IMR-90 (cell line): ENCODE data around the gene SWI5. TPM values are rescaled to one million over a fixed set of nuclear protein-coding genes. Genes with fewer than 3 reads are reported as not detected.

ENCODE experiments used
- ATAC-seq: fragments of 200-7000 bp; cut with Tn5 transposase; 2 replicates; pipeline ENCODE4 v1.9.1; 2020; ENCODE audit warnings: low read depth, mild to moderate bottlenecking, moderate library complexity
- BruUV-seq: library from RNA; stranded (reverse); fragments of 400-500 nt; replicated peaks from 2 replicates; lab custom pipeline; 2021; lab: Mats Ljungman, UMichigan
- CTCF ChIA-PET: fragments of 300-600 bp; formaldehyde crosslinking; extraction: SDS; loops from one replicate; lab custom pipeline; 2021; ENCODE audit warnings: antibody characterized with exemption; lab: Yijun Ruan, JAX
- POLR2A ChIA-PET: fragments of 300-600 bp; sonication (Branson Sonifier 250); formaldehyde crosslinking; loops from one replicate; lab custom pipeline; 2022; ENCODE audit warnings: antibody characterized with exemption; ENCODE audit not compliant: unreplicated experiment; lab: Charles Lee
- DNase-seq: peaks from one replicate; pipeline ENCODE4 v3.0.0; 2013
- H2AFZ ChIP-seq: replicated peaks from 2 replicates; pipeline ENCODE3; 2013; ENCODE audit warnings: low read length, mild to moderate bottlenecking; ENCODE audit not compliant: poor library complexity
- H2AK5ac ChIP-seq: 2 replicates; pipeline ENCODE4 v1.6.1; 2013; ENCODE audit warnings: low read depth, low read length, inconsistent platforms
- H2AK9ac ChIP-seq: replicated peaks from 2 replicates; pipeline ENCODE3; 2013; ENCODE audit warnings: mild to moderate bottlenecking, low read depth, low read length, moderate library complexity; ENCODE audit not compliant: poor library complexity
- H2BK120ac ChIP-seq: 2 replicates; pipeline ENCODE4 v1.6.1; 2013; ENCODE audit warnings: low read depth, low read length, inconsistent platforms
- H2BK15ac ChIP-seq: 3 replicates; pipeline ENCODE4 v1.6.1; 2013; ENCODE audit warnings: low read depth, low read length, inconsistent platforms
- H2BK20ac ChIP-seq: 2 replicates; pipeline ENCODE4 v1.6.1; 2013; ENCODE audit warnings: low read depth, mild to moderate bottlenecking, inconsistent platforms, low read length, moderate library complexity
- H2BK5ac ChIP-seq: 2 replicates; pipeline ENCODE4 v1.6.1; 2013; ENCODE audit warnings: mild to moderate bottlenecking, low read depth, low read length, inconsistent platforms; ENCODE audit not compliant: poor library complexity, severe bottlenecking
- H3K14ac ChIP-seq: replicated peaks from 2 replicates; pipeline ENCODE4 v1.6.1; 2013; ENCODE audit warnings: low read depth, low read length, inconsistent platforms
- H3K18ac ChIP-seq: 2 replicates; pipeline ENCODE4 v1.6.1; 2013; ENCODE audit warnings: low read depth, low read length, control low read depth
- H3K23ac ChIP-seq: 2 replicates; pipeline ENCODE4 v1.6.1; 2013; ENCODE audit warnings: low read depth, low read length, inconsistent platforms
- H3K27ac ChIP-seq: 2 replicates; pipeline ENCODE4 v1.5.1; 2013; ENCODE audit warnings: mild to moderate bottlenecking, control low read depth, low read length; ENCODE audit not compliant: insufficient read depth
- H3K27me3 ChIP-seq: 2 replicates; pipeline ENCODE4 v1.6.1; 2013; ENCODE audit warnings: low read length; ENCODE audit not compliant: control insufficient read depth, insufficient read depth
- H3K36me3 ChIP-seq: 2 replicates; pipeline ENCODE4 v1.6.1; 2013; ENCODE audit warnings: low read length, mixed read lengths; ENCODE audit not compliant: control insufficient read depth, insufficient read depth
- H3K4ac ChIP-seq: 2 replicates; pipeline ENCODE4 v1.6.1; 2013; ENCODE audit warnings: low read depth, low read length, inconsistent platforms
- H3K4me1 ChIP-seq: 2 replicates; pipeline ENCODE4 v1.6.1; 2013; ENCODE audit warnings: low read length, mixed read lengths; ENCODE audit not compliant: control insufficient read depth, insufficient read depth
- H3K4me2 ChIP-seq: 2 replicates; pipeline ENCODE4 v1.6.1; 2013; ENCODE audit warnings: low read depth, mild to moderate bottlenecking, control low read depth, low read length, moderate library complexity
- H3K4me3 ChIP-seq: 2 replicates; pipeline ENCODE4 v1.5.1; 2013; ENCODE audit warnings: low read depth, mild to moderate bottlenecking, control low read depth, low read length, moderate library complexity; ENCODE audit not compliant: insufficient read depth
- H3K56ac ChIP-seq: 2 replicates; pipeline ENCODE4 v1.6.1; 2013; ENCODE audit warnings: low read length, inconsistent platforms; ENCODE audit not compliant: insufficient read depth; ENCODE audit errors: extremely low read depth
- H3K79me1 ChIP-seq, 2 experiments: 2 replicates each; pipeline ENCODE4 v1.6.1; 2013; ENCODE audit warnings: low read length in 2 of 2, inconsistent platforms in 1 of 2, low read depth in 1 of 2
- H3K9ac ChIP-seq: 2 replicates; pipeline ENCODE4 v1.6.1; 2013; ENCODE audit warnings: low read depth, low read length, control low read depth
- H3K9me1 ChIP-seq: 2 replicates; pipeline ENCODE4 v1.6.1; 2013; ENCODE audit warnings: low read length, inconsistent platforms; ENCODE audit not compliant: insufficient read depth
- H3K9me3 ChIP-seq: 2 replicates; pipeline ENCODE4 v1.6.1; 2013; ENCODE audit warnings: low read length; ENCODE audit not compliant: control insufficient read depth, insufficient read depth
- H4K20me1 ChIP-seq: 2 replicates; pipeline ENCODE4 v1.6.1; 2013; ENCODE audit warnings: low read length, inconsistent platforms; ENCODE audit not compliant: insufficient read depth
- H4K5ac ChIP-seq: 2 replicates; pipeline ENCODE4 v1.6.1; 2013; ENCODE audit warnings: mild to moderate bottlenecking, low read depth, low read length, control low read depth
- H4K8ac ChIP-seq, 2 experiments: 2 replicates each; pipeline ENCODE4 v1.6.1; 2013; ENCODE audit warnings: low read depth in 2 of 2, low read length in 2 of 2, control low read depth in 1 of 2, inconsistent platforms in 1 of 2
- H4K91ac ChIP-seq: 2 replicates; pipeline ENCODE4 v1.6.1; 2013; ENCODE audit warnings: low read depth, low read length, inconsistent platforms; ENCODE audit not compliant: insufficient read depth
- BHLHE40 ChIP-seq: fragments of 150-350 bp; IDR thresholded peaks from 2 replicates; pipeline ENCODE4 v1.6.1; 2016; ENCODE audit warnings: mild to moderate bottlenecking, low read depth, low read length
- CEBPB ChIP-seq: IDR thresholded peaks from 2 replicates; pipeline ENCODE4 v1.6.1; 2012; ENCODE audit warnings: low read depth, low read length, improper control_type of control experiment
- CHD1 ChIP-seq: IDR thresholded peaks from 2 replicates; pipeline ENCODE4 v1.6.1; 2012; ENCODE audit warnings: low read depth, low read length, improper control_type of control experiment
- FOS ChIP-seq: fragments of 150-350 bp; IDR thresholded peaks from 2 replicates; pipeline ENCODE4 v1.6.1; 2016; ENCODE audit warnings: low read depth, low read length
- MAFK ChIP-seq: IDR thresholded peaks from 2 replicates; pipeline ENCODE4 v1.6.1; 2012; ENCODE audit warnings: low read depth, low read length, improper control_type of control experiment
- MXI1 ChIP-seq: IDR thresholded peaks from 2 replicates; pipeline ENCODE4 v1.6.1; 2012; ENCODE audit warnings: low read depth, mild to moderate bottlenecking, low read length, moderate library complexity, borderline replicate concordance
- POLR2A ChIP-seq: IDR thresholded peaks from 2 replicates; pipeline ENCODE4 v1.6.1; 2012; ENCODE audit warnings: mild to moderate bottlenecking, low read depth, low read length
- RAD21 ChIP-seq: IDR thresholded peaks from 2 replicates; pipeline ENCODE4 v1.6.1; 2012; ENCODE audit warnings: low read length, improper control_type of control experiment
- RCOR1 ChIP-seq: IDR thresholded peaks from 2 replicates; pipeline ENCODE4 v1.6.1; 2012; ENCODE audit warnings: mild to moderate bottlenecking, low read length, improper control_type of control experiment; ENCODE audit not compliant: insufficient replicate concordance
- RFX5 ChIP-seq: IDR thresholded peaks from 2 replicates; pipeline ENCODE4 v1.8.0; 2012; ENCODE audit warnings: low read depth, mild to moderate bottlenecking, low read length, moderate library complexity
- SMC3 ChIP-seq: fragments of 150-350 bp; IDR thresholded peaks from 2 replicates; pipeline ENCODE4 v1.6.1; 2016; ENCODE audit warnings: low read depth, mild to moderate bottlenecking, antibody characterized with exemption, low read length, moderate library complexity
- WGBS, 2 experiments: methylation state at CpG; one replicate each; pipeline versions ENCODE4 v1.1.5 to v1.1.7; 2013; ENCODE audit warnings: missing lambda C conversion rate in 2 of 2; ENCODE audit not compliant: insufficient read length in 1 of 2; ENCODE audit errors: extremely low coverage in 2 of 2; 5-methylcytosine and 5-hydroxymethylcytosine counted together
- dilution Hi-C: fragments of 300-500 bp; cut with HindIII; formaldehyde crosslinking; loops from one replicate; pipeline ENCODE4 v1.14.3; 2018; ENCODE audit warnings: low sequenced_read_pairs; ENCODE audit not compliant: unreplicated experiment
- in situ Hi-C: fragments of 300-500 bp; cut with MboI; formaldehyde crosslinking; loops from 3 replicates; pipeline ENCODE4 v1.14.3; 2019; ENCODE audit warnings: low sequenced_read_pairs, inconsistent platforms, mixed read lengths
- intact Hi-C: fragments of 100-400 bp; cut with micrococcal nuclease; formaldehyde crosslinking; loops from 2 replicates; pipeline ENCODE4 v1.10.0; 2022
- polyA plus RNA-seq, 3 experiments: library from polyadenylated mRNA; depleted of rRNA; stranded (reverse); fragments of >200 nt; gene quantifications; 2 replicates each; pipeline ENCODE4 v1.2.3, GENCODE V29; 2012; ENCODE audit warnings: low replicate concordance in 1 of 3
- total RNA-seq: library from RNA; depleted of rRNA; stranded (reverse); fragments of >200 nt; gene quantifications from 2 replicates; pipeline ENCODE4 v1.2.3, GENCODE V29; 2012
- TF ChIP-seq, protein P1 (sequence below): conservative IDR thresholded peaks from 2 replicates; pipeline ENCODE4 v1.5.1; 2012; ENCODE audit warnings: mild to moderate bottlenecking, low read depth, low read length, improper control_type of control experiment
- TF ChIP-seq, protein P2 (sequence below): fragments of 150-350 bp; IDR thresholded peaks from 2 replicates; pipeline ENCODE4 v1.6.1; 2016; ENCODE audit warnings: low read depth, mild to moderate bottlenecking, low read length, moderate library complexity, borderline replicate concordance
- TF ChIP-seq, protein P3 (sequence below): fragments of 150-350 bp; IDR thresholded peaks from 2 replicates; pipeline ENCODE4 v1.6.1; 2017; ENCODE audit warnings: mild to moderate bottlenecking, antibody characterized with exemption, low read length, low read depth

The SWI5 gene
- total and polyA plus RNA-seq, 2 of the 4 experiments (the other 2 are of a cell fraction) = 38.9 to 93.5 TPM

GRCh38 chr9:128298535-128299482 is 22.7 kb downstream of the SWI5 start:
- DNase-seq = no peak
- CTCF ChIA-PET = interaction anchor here (0.7 kb wide), 1 partner anchor 26 kb away, joined by 4 read pairs; no protein-coding TSS in a partner anchor
- peaks cover 8% of the 10 kb centered on the region; the same call in 1 of the 2 replicates for H3K9me1 ChIP-seq
- no peak overlapping the region for H2AK5ac ChIP-seq
- H2BK20ac ChIP-seq = no peak overlapping the region
- H4K5ac ChIP-seq = no peak overlapping the region
- intact Hi-C loops = no loop called here
- no peak for ATAC-seq
- no peak overlapping the region for H3K4ac ChIP-seq
- no peak overlapping the region for H3K18ac ChIP-seq
- H2BK15ac ChIP-seq = no peak overlapping the region
- no peaks in the 10 kb centered on the region for H4K20me1 ChIP-seq
- BruUV-seq = no TSS peak
- no peak overlapping the region for H4K91ac ChIP-seq
- H3K27me3 ChIP-seq = no peaks in the 10 kb centered on the region
- H2BK120ac ChIP-seq = no peak overlapping the region
- H3K56ac ChIP-seq = no peak overlapping the region
- 78% methylated on average over 2 of the region's 20 CpGs; no CpG with 5 or more reads in 1 of the 2 experiments for WGBS, 2 experiments
- H3K27ac ChIP-seq = no peak overlapping the region
- H3K14ac ChIP-seq = no peak overlapping the region
- H3K4me2 ChIP-seq = no peak overlapping the region
- H3K9me3 ChIP-seq = no peaks in the 10 kb centered on the region
- H2AK9ac ChIP-seq = no peak overlapping the region
- no peak overlapping the region for H3K4me3 ChIP-seq
- H4K8ac ChIP-seq = no peak overlapping the region
- H3K9ac ChIP-seq = no peak overlapping the region
- POLR2A ChIA-PET = no interaction called here
- peaks cover 0 to 5% of the 10 kb centered on the region in 2 experiments; a peak in 1 of 4 replicates for H3K79me1 ChIP-seq
- in situ Hi-C loops = loop anchor here (10.0 kb wide), 1 partner anchor 256 kb away; the partner anchor contains the start of gene SPTAN1
- no peak overlapping the region for H2BK5ac ChIP-seq
- H3K36me3 ChIP-seq = peaks cover 2% of the 10 kb centered on the region; the same call in 1 of the 2 replicates
- no peak overlapping the region for H3K23ac ChIP-seq
- peaks cover 5% of the 10 kb centered on the region for H3K4me1 ChIP-seq
- H2AFZ ChIP-seq = no peak overlapping the region
- dilution Hi-C loops = no loop called here
- no peak for TF ChIP-seq SMC3
- TF ChIP-seq RCOR1 = no peak
- no peak for TF ChIP-seq CHD1
- TF ChIP-seq FOS = no peak
- no peak for TF ChIP-seq CEBPB
- TF ChIP-seq, protein P1, sequence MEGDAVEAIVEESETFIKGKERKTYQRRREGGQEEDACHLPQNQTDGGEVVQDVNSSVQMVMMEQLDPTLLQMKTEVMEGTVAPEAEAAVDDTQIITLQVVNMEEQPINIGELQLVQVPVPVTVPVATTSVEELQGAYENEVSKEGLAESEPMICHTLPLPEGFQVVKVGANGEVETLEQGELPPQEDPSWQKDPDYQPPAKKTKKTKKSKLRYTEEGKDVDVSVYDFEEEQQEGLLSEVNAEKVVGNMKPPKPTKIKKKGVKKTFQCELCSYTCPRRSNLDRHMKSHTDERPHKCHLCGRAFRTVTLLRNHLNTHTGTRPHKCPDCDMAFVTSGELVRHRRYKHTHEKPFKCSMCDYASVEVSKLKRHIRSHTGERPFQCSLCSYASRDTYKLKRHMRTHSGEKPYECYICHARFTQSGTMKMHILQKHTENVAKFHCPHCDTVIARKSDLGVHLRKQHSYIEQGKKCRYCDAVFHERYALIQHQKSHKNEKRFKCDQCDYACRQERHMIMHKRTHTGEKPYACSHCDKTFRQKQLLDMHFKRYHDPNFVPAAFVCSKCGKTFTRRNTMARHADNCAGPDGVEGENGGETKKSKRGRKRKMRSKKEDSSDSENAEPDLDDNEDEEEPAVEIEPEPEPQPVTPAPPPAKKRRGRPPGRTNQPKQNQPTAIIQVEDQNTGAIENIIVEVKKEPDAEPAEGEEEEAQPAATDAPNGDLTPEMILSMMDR = no peak
- TF ChIP-seq, protein P2, sequence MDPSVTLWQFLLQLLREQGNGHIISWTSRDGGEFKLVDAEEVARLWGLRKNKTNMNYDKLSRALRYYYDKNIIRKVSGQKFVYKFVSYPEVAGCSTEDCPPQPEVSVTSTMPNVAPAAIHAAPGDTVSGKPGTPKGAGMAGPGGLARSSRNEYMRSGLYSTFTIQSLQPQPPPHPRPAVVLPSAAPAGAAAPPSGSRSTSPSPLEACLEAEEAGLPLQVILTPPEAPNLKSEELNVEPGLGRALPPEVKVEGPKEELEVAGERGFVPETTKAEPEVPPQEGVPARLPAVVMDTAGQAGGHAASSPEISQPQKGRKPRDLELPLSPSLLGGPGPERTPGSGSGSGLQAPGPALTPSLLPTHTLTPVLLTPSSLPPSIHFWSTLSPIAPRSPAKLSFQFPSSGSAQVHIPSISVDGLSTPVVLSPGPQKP = no peak
- no peak for TF ChIP-seq MAFK
- no peak for TF ChIP-seq RFX5
- TF ChIP-seq BHLHE40 = no peak
- TF ChIP-seq MXI1 = no peak
- TF ChIP-seq, protein P3, sequence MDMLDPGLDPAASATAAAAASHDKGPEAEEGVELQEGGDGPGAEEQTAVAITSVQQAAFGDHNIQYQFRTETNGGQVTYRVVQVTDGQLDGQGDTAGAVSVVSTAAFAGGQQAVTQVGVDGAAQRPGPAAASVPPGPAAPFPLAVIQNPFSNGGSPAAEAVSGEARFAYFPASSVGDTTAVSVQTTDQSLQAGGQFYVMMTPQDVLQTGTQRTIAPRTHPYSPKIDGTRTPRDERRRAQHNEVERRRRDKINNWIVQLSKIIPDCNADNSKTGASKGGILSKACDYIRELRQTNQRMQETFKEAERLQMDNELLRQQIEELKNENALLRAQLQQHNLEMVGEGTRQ = no peak
- TF ChIP-seq RAD21 = no peak
- no peak for TF ChIP-seq POLR2A
